HS-27A (cell line): ENCODE measurements around the gene SCN9A.
"Not testable (repeated sequence)": the region's sequence is repeated elsewhere in the genome, so short reads cannot be mapped to it uniquely, and the experiment has no call there.

Source experiments
- DNase-seq: peaks from one replicate; pipeline ENCODE4 v3.0.0-alpha.2; 2012; ENCODE audit warnings: low read depth, missing footprints

Gene SCN9A

GRCh38 chr2:166242309-166242708, 133.4 kb downstream of the SCN9A start:
- DNase-seq = no peak

DNA sequence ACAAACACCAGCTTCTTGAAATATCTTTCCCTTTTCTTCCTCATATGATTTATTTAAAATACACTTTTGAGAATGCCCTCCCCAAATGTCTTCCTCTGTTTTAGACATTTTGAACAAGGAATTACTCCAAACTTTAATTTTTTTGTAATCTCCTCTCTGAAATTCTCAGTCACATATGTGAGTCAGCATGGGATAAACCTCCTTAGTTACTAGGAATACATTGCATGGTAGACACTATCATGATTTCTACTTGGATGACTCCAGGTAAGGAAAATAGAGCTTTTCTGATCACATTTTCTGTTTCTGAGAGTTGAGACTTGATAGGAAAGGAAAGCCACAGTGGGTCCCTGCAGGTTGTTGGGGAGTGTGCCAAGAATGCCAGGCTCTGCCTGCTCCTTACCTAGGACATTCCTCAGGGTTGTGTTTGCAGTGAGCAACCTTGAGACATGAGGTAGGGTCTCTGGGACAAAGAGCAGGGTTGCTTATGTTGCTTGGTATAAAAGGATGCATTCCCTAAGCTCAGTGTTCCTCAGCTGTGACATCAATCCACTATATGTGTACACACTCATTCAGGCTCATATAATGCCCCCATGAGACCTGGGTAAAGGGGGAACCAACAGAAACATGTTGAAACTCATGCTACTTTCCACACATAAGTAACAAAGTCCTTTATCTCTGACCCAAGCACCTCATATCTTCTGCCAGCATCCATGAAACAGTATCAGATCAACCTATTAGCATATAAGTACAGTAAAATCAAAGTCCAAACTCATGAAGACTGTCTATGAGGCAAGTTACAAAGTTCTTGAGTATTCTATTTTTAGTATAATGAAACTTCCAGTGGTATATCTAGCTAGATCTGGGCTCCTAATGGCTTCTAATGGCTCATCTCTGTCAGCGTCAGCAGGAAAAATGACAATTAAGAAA, 135.1 kb downstream of the SCN9A start:
- DNase-seq = no peak

DNA sequence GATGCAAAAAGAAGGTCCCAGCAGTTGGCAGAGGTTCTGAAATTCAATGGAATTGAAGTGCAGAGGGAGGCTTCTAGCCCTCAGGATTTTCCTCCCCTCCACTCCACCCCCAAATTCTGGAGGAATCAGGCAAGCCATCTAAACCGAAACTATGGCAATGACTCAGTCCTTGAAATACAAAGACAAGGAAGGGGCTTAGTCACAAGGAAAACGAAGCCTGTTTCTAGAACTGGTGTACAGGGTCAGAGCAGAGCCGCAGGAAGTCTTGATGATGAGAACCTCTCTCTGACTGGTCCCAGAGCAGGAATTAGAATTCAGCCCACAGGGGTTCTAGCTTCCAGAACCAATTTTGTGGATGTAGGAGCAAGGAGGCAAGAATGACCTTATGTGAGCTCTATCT, 136.2 kb downstream of the SCN9A start:
- DNase-seq = peak; percentile 45

- no peak for DNase-seq
Measured at GRCh38 chr2:166238176-166238575, 137.6 kb downstream of the SCN9A start.

GRCh38 chr2:166234112-166234846, 141.5 kb downstream of the SCN9A start:
- DNase-seq = peak; percentile 34

GRCh38 chr2:166233244-166233643, 142.5 kb downstream of the SCN9A start:
- no peak for DNase-seq

DNA sequence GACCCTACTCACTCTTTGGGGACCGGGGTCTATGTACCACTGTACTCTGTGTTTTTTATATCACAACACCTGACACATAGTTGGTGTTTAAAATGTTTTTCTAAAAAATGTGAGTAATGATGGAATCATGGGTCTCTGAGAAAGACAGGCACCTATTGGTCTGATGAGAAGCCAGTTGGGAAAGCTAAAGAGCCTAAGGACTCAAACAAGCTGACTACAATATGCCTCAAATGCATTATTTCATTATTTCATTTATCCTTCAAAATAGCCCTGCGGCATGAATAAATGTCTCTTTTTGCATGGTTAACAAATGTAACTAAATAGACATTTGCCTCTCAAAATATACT, 145.0 kb downstream of the SCN9A start:
- DNase-seq = no peak

GRCh38 chr2:166230024-166230723, 145.6 kb downstream of the SCN9A start:
- DNase-seq = no peak

- DNase-seq = no peak
Measured at GRCh38 chr2:166229678-166230023, 146.1 kb downstream of the SCN9A start.

GRCh38 chr2:166224197-166224596, 151.5 kb downstream of the SCN9A start:
- no peak for DNase-seq

GRCh38 chr2:166223298-166223697, 152.4 kb downstream of the SCN9A start:
- DNase-seq = no peak

GRCh38 chr2:166211079-166211478, 164.7 kb downstream of the SCN9A start:
- no peak for DNase-seq

DNA sequence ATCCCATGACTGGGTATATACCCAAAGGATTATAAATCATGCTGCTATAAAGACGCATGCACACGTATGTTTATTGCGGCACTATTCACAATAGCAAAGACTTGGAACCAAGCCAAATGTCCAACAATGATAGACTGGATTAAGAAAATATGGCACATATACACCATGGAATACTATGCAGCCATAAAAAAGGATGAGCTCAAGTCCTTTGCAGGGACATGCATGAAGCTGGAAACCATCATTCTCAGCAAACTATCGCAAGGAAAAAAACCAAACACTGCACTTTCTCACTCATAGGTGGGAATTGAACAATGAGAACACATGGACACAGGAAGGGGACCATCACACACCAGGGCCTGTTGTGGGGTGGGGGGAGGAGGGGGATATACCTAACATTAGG, 165.8 kb downstream of the SCN9A start:
- DNase-seq = not testable (repeated sequence)

DNA sequence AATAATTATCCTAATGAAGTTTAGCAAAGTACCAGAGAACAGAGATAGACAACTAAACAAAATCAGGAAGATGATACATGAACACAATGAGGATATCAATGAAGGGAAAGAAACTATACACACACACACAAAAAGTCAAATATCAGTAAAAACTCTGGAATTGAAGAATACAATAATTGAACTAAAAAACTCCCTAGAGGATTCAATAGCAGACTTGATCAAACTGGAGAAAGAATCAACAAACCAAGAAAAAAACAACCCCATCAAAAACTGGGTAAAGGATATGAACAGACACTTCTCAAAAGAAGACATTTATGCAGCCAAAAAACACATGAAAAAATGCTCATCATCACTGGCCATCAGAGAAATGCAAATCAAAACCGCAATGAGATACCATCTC, 166.4 kb downstream of the SCN9A start:
- DNase-seq = not testable (repeated sequence)

- not testable (repeated sequence) for DNase-seq
Measured at GRCh38 chr2:166206153-166206552, 169.6 kb downstream of the SCN9A start.

- no peak for DNase-seq
Measured at GRCh38 chr2:166202778-166203177, 173.0 kb downstream of the SCN9A start.

GRCh38 chr2:166197446-166197845, 178.3 kb downstream of the SCN9A start:
- DNase-seq = no peak

DNA sequence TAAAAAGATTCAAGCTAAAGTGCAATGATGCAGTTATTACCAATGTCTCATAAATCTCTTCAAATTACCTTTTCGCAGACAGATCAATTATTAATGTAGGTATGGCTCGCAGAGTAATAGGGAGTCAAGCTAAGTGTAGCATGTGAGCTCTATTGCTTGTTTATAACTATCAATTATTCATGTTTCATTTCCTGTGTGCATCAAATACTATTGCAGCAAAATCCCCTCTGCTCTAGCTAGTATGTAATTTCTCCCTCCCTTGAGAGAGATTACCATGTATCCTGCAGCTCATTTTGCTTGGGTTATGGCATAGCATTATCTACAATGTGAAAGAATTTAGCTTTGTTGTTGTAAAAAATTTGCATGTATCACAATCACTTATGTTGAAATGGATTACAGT, 182.3 kb downstream of the SCN9A start:
- no peak for DNase-seq

GRCh38 chr2:166188084-166188483, 187.7 kb downstream of the SCN9A start:
- no peak for DNase-seq

DNA sequence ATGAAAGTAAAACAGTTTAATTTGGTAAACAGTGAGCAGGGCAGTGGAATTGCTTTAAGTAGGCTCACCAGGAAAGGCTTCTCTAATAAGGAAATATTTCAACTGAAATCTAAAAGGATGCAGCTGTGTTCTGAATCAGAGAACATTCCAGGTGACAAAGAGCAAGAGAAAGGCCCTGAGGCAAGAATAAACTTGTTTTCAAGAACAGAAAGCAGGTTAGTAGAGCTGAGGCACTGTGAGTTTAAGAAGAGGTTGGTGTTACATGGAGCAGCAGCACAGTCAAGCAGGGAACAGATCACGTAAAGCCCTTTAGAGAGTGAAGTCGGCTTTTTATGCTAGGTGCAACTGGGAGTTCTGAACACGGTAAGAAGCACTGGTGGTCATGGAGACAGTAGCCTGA, 191.0 kb downstream of the SCN9A start:
- no peak for DNase-seq

DNA sequence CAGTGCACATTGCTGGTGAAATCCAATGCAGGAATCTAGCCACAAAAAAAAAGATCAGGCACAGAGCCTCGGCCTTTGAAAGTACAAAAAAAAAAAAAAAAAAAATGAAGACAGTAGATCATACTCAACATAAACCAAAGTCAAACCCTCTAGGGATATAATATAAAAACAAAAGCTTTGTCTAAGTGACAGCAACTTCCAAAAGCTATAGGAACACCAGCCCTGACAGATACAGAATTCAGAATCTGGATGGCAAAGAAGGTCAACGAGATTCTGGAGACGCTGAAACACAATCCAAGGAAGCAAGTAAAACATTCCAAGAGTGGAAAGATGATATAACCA, 194.0 kb downstream of the SCN9A start:
- DNase-seq = no peak

DNA sequence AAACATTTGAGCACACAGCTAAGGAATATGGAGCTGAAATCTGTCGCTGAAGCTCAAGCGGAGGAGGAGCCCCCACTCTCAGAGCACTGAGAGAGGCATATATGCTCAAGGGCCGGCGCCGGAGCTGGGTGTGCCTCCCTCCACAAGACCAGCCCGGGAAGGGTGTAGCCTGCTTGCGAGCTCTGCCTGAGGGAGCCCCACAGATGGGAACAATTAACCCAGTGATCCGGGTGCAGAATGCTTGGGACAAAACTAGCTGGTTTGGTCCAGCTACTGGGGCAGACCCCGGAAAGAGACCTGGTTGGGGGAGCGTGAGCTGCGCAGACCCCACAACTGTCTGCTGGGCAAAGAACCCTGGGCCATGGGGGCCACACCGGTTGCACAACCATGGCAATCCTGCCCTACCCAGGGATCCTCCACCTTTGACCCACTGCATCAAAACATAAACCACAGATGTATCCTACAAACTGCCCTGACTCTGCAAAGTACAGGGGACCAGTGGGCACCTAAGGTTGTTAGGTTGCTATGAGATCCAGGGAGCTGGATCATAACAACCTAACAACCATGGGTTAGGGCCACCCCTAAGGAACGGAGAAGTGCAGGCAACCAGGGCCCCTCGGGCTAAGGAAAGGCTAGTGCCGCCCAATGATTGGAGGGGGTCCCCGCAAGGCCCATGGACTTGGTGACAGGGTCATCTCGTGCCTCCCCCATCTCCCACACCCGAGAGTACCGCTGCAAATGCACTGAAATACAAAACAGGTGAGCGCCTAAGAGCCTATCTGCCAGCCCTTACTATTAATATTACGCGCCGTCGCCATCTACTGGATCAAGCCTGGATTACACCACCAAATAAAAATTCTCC, 194.6 kb downstream of the SCN9A start:
- DNase-seq = no peak
